SK-N-SH treated with all-trans-retinoic acid at 6 μM for 48 hours (cell line): ENCODE measurements around the gene CFTR.

ENCODE experiments used
- ARNTL ChIP-seq: fragments of 450-650 bp; formaldehyde crosslinking; IDR thresholded peaks from 2 replicates; pipeline ENCODE4 v1.5.0; 2020; ENCODE audit warnings: low read depth, mild to moderate bottlenecking, moderate library complexity, borderline replicate concordance
- ISL1 ChIP-seq: fragments of 250-450 bp; sonication (Bioruptor Pico); IDR thresholded peaks from 2 replicates; pipeline ENCODE4 v2.1.2; 2022; ENCODE audit warnings: mild to moderate bottlenecking, moderate library complexity
- RARB ChIP-seq: fragments of 250-450 bp; sonication (Bioruptor Pico); IDR thresholded peaks from 2 replicates; pipeline ENCODE4 v1.8.0; 2021; ENCODE audit warnings: mild to moderate bottlenecking, moderate library complexity
- TCF4 ChIP-seq: fragments of 250-450 bp; sonication (Bioruptor Pico); IDR thresholded peaks from 2 replicates; pipeline ENCODE4 v1.8.0; 2021; ENCODE audit warnings: mild to moderate bottlenecking, moderate library complexity, borderline replicate concordance
- ZFP3 ChIP-seq: fragments of 250-450 bp; sonication (Bioruptor Pico); IDR thresholded peaks from 2 replicates; pipeline ENCODE4 v1.5.0; 2020; ENCODE audit warnings: mild to moderate bottlenecking, moderate library complexity
- ZFP30 ChIP-seq: fragments of 450-650 bp; formaldehyde crosslinking; IDR thresholded peaks from 2 replicates; pipeline ENCODE4 v1.5.0; 2022; ENCODE audit warnings: mild to moderate bottlenecking, moderate library complexity
- ZNF565 ChIP-seq: fragments of 450-650 bp; formaldehyde crosslinking; conservative IDR thresholded peaks from 2 replicates; pipeline ENCODE4 v1.5.0; 2020; ENCODE audit warnings: low read depth, mild to moderate bottlenecking, moderate library complexity
- ZNF8 ChIP-seq: fragments of 450-650 bp; formaldehyde crosslinking; IDR thresholded peaks from 2 replicates; pipeline ENCODE4 v1.5.0; 2020; ENCODE audit warnings: mild to moderate bottlenecking, moderate library complexity
- TF ChIP-seq, protein P1 (sequence below): fragments of 250-450 bp; sonication (Bioruptor Pico); IDR thresholded peaks from 2 replicates; pipeline ENCODE4 v1.5.1; 2020; ENCODE audit warnings: low read depth, mild to moderate bottlenecking, moderate library complexity
- TF ChIP-seq, protein P2 (sequence below): fragments of 250-450 bp; sonication (Bioruptor Pico); IDR thresholded peaks from 2 replicates; pipeline ENCODE4 v1.5.0; 2020; ENCODE audit warnings: mild to moderate bottlenecking, moderate library complexity
- TF ChIP-seq, protein P3 (sequence below): fragments of 250-450 bp; sonication (Bioruptor Pico); IDR thresholded peaks from 2 replicates; pipeline ENCODE4 v1.8.0; 2020; ENCODE audit warnings: mild to moderate bottlenecking, moderate library complexity, borderline replicate concordance

DNA sequence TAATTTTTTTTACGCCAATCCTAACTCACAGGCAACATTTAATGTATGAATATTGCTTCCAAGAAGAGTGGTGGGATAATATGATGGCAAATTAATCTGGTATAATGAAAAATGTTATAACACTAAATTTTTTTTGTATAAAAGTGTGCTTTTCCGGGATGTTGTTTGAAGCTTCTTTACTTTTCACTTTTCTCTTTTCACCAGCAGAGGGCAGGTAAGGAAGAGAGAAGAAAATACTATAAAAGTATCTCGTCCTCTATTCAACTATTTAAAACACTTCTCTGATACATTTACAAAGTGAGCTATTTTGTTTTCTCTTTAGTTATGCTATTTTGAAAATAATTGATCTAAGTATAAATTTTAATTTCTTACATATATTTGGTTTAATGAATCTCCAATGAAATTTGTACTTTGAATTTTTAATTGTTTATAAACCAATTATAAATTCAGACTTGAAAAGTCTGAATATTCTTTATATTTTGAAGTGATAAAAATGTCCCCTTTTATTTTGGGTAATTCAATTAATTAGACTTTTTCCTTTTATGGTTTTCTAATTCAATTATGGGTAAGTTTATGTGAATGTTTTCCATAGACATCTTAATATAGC is 20.7 kb upstream of the CFTR start:
- TF ChIP-seq ZNF565 (CRISPR knock-in tag) (no peak), ARNTL (no peak), ZFP3 (no peak), ZNF8 (CRISPR knock-in tag) (no peak), ZFP30 (CRISPR knock-in tag) (no peak), RARB (CRISPR knock-in tag) (no peak), TCF4 (CRISPR knock-in tag) (no peak), ISL1 (CRISPR knock-in tag) (no peak)
- TF ChIP-seq, protein P1, sequence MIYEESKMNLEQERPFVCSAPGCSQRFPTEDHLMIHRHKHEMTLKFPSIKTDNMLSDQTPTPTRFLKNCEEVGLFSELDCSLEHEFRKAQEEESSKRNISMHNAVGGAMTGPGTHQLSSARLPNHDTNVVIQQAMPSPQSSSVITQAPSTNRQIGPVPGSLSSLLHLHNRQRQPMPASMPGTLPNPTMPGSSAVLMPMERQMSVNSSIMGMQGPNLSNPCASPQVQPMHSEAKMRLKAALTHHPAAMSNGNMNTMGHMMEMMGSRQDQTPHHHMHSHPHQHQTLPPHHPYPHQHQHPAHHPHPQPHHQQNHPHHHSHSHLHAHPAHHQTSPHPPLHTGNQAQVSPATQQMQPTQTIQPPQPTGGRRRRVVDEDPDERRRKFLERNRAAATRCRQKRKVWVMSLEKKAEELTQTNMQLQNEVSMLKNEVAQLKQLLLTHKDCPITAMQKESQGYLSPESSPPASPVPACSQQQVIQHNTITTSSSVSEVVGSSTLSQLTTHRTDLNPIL: no peak
- TF ChIP-seq, protein P2, sequence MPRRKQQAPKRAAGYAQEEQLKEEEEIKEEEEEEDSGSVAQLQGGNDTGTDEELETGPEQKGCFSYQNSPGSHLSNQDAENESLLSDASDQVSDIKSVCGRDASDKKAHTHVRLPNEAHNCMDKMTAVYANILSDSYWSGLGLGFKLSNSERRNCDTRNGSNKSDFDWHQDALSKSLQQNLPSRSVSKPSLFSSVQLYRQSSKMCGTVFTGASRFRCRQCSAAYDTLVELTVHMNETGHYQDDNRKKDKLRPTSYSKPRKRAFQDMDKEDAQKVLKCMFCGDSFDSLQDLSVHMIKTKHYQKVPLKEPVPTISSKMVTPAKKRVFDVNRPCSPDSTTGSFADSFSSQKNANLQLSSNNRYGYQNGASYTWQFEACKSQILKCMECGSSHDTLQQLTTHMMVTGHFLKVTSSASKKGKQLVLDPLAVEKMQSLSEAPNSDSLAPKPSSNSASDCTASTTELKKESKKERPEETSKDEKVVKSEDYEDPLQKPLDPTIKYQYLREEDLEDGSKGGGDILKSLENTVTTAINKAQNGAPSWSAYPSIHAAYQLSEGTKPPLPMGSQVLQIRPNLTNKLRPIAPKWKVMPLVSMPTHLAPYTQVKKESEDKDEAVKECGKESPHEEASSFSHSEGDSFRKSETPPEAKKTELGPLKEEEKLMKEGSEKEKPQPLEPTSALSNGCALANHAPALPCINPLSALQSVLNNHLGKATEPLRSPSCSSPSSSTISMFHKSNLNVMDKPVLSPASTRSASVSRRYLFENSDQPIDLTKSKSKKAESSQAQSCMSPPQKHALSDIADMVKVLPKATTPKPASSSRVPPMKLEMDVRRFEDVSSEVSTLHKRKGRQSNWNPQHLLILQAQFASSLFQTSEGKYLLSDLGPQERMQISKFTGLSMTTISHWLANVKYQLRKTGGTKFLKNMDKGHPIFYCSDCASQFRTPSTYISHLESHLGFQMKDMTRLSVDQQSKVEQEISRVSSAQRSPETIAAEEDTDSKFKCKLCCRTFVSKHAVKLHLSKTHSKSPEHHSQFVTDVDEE (CRISPR knock-in tag): no peak
- TF ChIP-seq, protein P3, sequence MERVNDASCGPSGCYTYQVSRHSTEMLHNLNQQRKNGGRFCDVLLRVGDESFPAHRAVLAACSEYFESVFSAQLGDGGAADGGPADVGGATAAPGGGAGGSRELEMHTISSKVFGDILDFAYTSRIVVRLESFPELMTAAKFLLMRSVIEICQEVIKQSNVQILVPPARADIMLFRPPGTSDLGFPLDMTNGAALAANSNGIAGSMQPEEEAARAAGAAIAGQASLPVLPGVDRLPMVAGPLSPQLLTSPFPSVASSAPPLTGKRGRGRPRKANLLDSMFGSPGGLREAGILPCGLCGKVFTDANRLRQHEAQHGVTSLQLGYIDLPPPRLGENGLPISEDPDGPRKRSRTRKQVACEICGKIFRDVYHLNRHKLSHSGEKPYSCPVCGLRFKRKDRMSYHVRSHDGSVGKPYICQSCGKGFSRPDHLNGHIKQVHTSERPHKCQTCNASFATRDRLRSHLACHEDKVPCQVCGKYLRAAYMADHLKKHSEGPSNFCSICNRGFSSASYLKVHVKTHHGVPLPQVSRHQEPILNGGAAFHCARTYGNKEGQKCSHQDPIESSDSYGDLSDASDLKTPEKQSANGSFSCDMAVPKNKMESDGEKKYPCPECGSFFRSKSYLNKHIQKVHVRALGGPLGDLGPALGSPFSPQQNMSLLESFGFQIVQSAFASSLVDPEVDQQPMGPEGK (CRISPR knock-in tag): no peak
